AML-193 (cell line): ENCODE data around the gene NXN.
"Not testable (repeated sequence)": the region's sequence is repeated elsewhere in the genome, so short reads cannot be mapped to it uniquely, and the experiment has no call there.

Experiments
- DNase-seq, 2 experiments: peaks; one replicate each; lab custom pipeline; 2025; lab: John Stamatoyannopoulos, UW

NXN gene

DNA sequence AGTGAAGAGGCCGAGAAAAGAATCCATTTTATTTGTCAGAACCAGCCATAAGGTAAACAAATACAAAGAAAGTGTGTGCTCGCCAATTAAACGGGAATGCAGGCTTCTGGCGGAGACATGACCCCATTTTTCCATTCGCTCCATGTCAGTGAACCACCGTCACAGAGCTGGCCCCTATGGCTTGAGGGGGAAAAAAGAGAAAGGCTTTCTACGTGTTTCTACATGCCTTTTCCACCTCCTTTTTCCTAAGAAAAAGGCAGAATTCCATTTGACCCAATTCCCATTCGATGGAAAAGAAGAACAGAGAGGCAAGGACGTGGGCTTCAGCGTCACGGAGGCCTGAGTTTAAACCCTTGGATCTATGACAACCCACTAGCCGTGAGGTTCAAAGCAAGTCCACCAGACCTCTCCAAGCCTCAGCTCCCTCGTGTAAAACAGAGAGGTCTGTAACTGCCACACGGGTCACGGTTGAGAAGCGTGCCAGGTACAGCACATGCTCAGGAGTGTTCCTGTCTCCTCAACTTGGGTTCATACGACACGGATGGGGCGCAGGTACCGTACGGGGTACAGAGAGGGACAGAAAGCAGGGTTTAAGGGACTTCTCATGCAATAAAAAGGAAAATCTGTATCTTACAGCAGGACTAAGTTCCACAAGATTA, 91.9 kb downstream of the NXN start:
- no peak for DNase-seq

DNA sequence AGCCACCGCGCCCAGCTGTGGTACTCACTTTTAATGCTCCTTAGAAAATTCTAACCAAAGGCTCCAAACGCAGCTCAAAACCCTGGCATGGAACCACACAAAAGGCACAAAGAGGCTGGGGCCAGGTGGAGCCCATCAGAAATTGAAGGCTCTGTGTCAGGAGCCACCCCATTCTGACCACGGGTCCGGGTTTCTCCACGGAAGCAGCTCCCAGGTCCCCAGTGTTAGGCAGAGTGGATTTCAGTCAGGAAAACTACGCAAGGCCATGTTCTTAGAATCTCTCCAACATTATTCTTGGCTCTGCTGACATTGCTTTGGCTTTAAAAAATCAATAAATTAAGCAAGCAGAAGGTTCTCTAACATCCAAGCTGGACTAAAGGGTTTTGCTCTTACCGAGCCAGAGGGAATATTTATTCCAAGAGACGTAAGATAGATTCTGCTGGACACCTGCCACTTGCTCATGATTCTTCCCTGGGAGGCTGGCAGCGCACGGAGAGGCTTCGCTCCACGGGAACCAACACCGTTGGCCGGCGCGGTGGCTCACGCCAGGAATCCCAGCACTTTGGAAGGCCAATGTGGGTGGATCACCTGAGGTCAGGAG, 93.5 kb downstream of the NXN start:
- no peak for DNase-seq

- DNase-seq: no peak
Measured at GRCh38 chr17:883586-883962, 96.0 kb downstream of the NXN start.

DNA sequence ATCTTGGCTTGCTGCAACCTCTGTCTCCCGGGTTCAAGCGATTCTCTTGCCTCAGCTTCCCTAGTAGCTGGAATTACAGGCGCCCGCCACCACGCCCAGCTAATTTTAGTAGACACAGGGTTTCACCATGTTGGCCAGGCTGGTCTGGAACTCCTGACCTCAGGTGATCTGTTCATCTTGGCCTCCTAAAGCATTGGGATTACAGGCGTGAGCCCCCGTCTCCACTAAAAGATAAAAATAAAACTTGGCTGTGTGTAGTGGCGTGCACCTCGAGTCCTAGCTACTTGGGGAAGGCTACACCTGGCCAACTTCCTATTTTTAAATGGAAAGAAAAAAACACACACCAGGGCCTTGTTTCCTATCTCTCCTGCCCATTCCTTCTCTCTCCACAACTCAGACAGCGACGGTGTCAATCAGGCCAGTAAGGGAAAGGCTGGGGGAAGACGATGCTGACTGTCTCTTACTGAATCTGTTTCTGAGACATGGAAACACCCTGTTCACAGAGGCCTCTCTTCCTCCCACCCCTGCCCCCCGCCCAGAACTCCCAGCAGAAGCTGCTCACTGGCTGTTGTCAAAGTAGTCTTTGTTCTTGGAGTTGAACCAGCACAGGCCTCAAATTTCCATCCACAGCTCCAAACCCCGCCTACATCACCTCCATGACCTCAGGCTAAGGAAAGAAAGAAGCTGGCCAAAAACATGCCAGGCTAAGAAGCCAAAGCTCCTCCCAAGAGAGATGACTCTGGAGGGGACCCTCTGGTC, 96.6 kb downstream of the NXN start:
- DNase-seq: no peak

DNA sequence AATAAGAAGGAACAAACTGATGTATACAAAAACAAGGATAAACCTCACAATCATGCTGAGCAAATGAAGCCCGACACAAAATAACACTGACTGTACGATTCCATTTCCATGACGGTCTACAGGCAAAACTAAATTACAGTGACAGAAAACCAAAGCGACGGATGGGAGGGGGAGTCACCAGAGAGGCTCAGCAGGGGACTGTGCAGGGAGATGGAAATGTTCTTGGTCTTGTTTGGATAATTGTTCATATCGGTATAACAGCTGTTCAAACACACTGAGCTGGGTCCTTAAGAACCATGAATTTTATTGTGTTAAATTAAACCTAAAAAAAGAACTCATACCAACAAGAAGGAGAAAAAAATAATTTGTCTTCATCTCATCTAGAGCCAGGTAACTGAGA, 97.8 kb downstream of the NXN start:
- DNase-seq: no peak

GRCh38 chr17:880443-881269, 98.9 kb downstream of the NXN start:
- no peak for DNase-seq

GRCh38 chr17:879546-880442, 99.8 kb downstream of the NXN start:
- DNase-seq: no peak

GRCh38 chr17:877630-878029, 101.9 kb downstream of the NXN start:
- DNase-seq: no peak

GRCh38 chr17:876272-876671, 103.3 kb downstream of the NXN start:
- no peak for DNase-seq

DNA sequence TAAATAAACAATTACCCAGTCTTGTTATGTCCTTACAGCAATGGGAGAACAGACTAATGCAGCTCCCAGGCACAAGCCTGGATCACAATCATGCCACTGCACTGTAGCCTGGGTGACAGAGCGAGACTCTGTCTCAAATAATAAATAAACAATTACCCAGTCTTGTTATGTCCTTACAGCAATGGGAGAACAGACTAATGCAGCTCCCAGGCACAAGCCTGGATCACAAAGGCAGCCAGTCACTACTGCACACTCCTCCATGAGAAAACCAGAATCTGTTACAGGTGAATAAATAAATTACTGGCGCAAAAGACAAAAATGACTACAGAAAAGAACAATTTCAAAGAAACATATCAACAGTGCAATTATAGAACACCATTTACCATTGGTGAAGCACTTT, 105.0 kb downstream of the NXN start:
- DNase-seq: not testable (repeated sequence)

DNA sequence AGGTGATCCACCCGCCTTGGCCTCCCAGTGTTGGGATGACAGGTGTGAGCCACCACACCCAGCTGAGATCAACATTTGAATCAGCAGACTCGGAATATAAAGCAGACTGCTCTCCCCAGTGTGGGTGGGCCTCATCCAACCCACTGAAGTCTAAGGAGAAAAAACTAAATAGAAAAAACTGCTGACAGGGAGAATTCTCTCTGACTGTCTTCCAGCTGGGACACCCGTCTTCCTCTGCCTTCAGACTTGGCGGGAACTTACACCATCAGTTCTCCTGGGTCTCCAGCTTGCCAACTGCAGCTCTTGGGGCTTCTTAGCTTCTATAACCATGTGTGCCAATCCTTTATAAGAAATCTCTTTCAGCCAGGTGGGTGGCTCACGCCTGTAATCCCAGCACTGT, 106.7 kb downstream of the NXN start:
- DNase-seq: no peak

GRCh38 chr17:871751-872519, 107.6 kb downstream of the NXN start:
- DNase-seq: no peak

- no peak for DNase-seq
Measured at GRCh38 chr17:869567-870525, 109.7 kb downstream of the NXN start.

GRCh38 chr17:869086-869485, 110.5 kb downstream of the NXN start:
- DNase-seq: no peak

DNA sequence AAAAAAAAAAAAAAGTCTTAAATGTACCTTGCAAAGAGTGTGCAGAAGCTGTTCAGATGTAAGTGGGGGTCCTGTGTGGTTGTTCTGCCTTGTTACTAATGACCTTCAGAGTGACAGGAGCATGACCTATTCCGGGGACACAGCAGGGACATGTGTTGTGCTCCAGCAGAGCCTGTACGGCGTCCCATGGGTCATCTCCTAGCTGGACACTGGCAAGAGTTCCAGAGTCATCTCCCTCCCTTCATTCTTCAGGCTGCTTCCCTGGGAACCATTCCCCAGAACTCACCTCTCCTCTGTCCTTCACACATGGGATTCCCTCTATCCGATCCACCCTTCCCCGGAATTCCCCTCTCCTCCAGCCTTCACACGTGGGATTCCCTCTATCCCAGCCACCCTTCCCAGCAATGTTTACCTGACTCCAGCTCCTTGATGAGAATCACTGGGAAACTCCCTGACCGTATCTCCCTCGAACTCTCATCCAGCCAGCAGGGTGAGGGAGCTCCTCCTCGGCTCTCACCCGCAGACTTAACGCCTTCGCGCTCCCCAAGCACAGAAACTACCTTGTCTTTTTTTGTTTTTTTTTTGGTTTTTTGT, 111.6 kb downstream of the NXN start:
- DNase-seq: no peak

DNA sequence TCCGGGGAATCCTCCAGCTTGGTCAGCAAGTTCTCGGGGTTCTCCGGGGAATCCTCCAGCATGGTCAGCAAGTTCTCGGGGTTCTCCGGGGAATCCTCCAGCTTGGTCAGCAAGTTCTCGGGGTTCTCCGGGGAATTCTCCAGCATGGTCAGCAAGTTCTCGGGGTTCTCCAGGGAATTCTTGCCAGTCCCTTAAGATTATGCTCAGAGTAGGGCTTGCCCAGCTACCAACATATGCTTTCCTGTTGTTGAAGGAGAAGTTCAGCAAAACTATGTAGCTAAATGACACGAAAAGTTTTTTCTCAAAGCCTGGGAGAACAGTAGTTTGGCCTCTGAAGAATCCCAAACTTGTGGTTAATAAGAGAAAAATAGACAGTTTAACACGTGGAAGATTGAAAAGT, 112.3 kb downstream of the NXN start:
- DNase-seq: not testable (repeated sequence)

DNA sequence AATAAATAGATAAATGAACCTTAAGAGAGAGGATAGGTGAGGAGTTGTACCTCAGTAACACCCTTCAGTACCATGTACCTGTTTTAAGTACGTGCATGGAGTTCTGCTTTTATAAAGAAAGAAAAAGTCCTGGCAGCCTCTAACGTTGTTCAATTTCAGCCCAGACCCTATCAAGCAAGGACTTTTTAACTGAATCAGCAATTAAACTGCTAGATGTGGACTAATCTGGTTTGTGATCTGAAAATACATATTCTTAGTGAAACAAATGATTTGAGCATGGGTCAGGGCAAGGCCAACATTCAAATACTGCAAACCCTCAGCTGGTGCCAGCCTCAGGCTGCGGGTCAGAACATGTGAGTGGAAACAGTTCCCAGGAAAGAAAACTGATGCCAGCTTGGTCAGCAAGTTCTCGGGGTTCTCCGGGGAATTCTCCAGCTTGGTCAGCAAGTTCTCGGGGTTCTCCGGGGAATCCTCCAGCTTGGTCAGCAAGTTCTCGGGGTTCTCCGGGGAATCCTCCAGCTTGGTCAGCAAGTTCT, 112.9 kb downstream of the NXN start:
- no peak for DNase-seq

GRCh38 chr17:864315-864714, 115.3 kb downstream of the NXN start:
- DNase-seq: no peak

GRCh38 chr17:863880-864279, 115.7 kb downstream of the NXN start:
- DNase-seq: no peak
